Sigmoid colon (tissue), 7 donors: Measurements from ENCODE around the gene AIFM1. TPM values are rescaled to one million over a fixed set of nuclear protein-coding genes. Genes with fewer than 3 reads are reported as not detected.

ENCODE experiments used
- DNase-seq: peaks from one replicate; pipeline ENCODE4 v3.0.0-alpha.2; 2019
- H3K27ac ChIP-seq, 4 donors: fragments of 200-600 bp; sonication (generic); one replicate each; pipeline ENCODE4 v1.5.1; 2016 to 2019; ENCODE audit warnings: mild to moderate bottlenecking in 1 of 4
- H3K27me3 ChIP-seq, 3 donors: fragments of 200-600 bp; sonication (generic); one replicate each; pipeline ENCODE4 v1.5.1; 2019; ENCODE audit warnings: mild to moderate bottlenecking in 1 of 3
- H3K36me3 ChIP-seq, 4 donors: fragments of 200-600 bp; sonication (generic); one replicate each; pipeline ENCODE4 v1.5.1; 2016 to 2019
- H3K4me1 ChIP-seq, 4 donors: fragments of 200-600 bp; sonication (generic); one replicate each; pipeline ENCODE4 v1.5.1; 2017 to 2019
- H3K4me3 ChIP-seq, 4 donors: fragments of 200-600 bp; sonication (generic); one replicate each; pipeline ENCODE4 v1.5.1; 2017 to 2019; ENCODE audit warnings: mild to moderate bottlenecking in 2 of 4, moderate library complexity in 1 of 4
- H3K9me3 ChIP-seq, 4 donors: fragments of 200-600 bp in 3 of 4; sonication (generic) in 3 of 4; one replicate each; pipeline versions ENCODE4 v1.5.1 to v1.6.1; 2013 to 2019
- CTCF ChIP-seq, 4 experiments: fragments of 450-650 bp in 3 of 4; fragments of 200-600 bp in 1 of 4; IDR thresholded peaks; one replicate each; pipeline ENCODE4 v1.5.1; 2016 to 2019; ENCODE audit warnings: antibody characterized with exemption in 4 of 4, mild to moderate bottlenecking in 3 of 4, moderate library complexity in 2 of 4
- EP300 ChIP-seq, 4 donors: sonication (generic); formaldehyde crosslinking; IDR thresholded peaks; one replicate each; pipeline ENCODE4 v1.6.1; 2017; ENCODE audit warnings: antibody characterized with exemption in 4 of 4
- POLR2A ChIP-seq, 2 donors: fragments of 450-650 bp; IDR thresholded peaks; one replicate each; pipeline ENCODE4 v1.6.1; 2016; ENCODE audit warnings: antibody characterized with exemption in 2 of 2, mild to moderate bottlenecking in 2 of 2, moderate library complexity in 2 of 2
- POLR2AphosphoS5 ChIP-seq, 4 donors: sonication (generic); formaldehyde crosslinking; IDR thresholded peaks; one replicate each; pipeline ENCODE4 v1.6.1; 2017; ENCODE audit warnings: antibody characterized with exemption in 4 of 4
- WGBS, 2 donors: extraction: QIAGEN DNeasy Blood & Tissue Kit; methylation state at CpG; one replicate each; pipeline ENCODE4 v1.1.7; 2013; 5-methylcytosine and 5-hydroxymethylcytosine counted together
- intact Hi-C: fragments of 100-400 bp; cut with DNase I; formaldehyde crosslinking; loops from one replicate; pipeline ENCODE4 v1.15.1; 2023
- polyA plus RNA-seq, 3 donors: library from polyadenylated mRNA; stranded (reverse); fragments of 200-250 nt; gene quantifications; one replicate each; pipeline ENCODE4 v1.2.3, GENCODE V29; 2013
- total RNA-seq, 4 donors: library from RNA; depleted of rRNA; stranded (reverse); fragments of >200 nt; gene quantifications; one replicate each; pipeline ENCODE4 v1.1.0, GENCODE V29; 2016
- donor health status: healthy with polysubstance abuse.
- donor health status: Bipolar disorder and iron deficiency.
- donor health status: healthy.

The AIFM1 gene
- total and polyA plus RNA-seq, 7 donors: 9.7 to 55.9 (median 19.8) TPM

- Histone ChIP-seq H3K4me3 (peak overlapping the region; percentile 50 to 60 (median 58)), H3K4me1 (peaks cover 2 to 24% (median 14%) of the 10 kb centered on the region in 4 donors), H3K27me3 (no peaks in the 10 kb centered on the region), H3K27ac (peak overlapping the region; percentile 85 to 92 (median 88)), H3K36me3 (no peaks in the 10 kb centered on the region), H3K9me3 (no peaks in the 10 kb centered on the region)
- TF ChIP-seq POLR2AphosphoS5 (IDR thresholded peaks at IDR 0.05) (no peak), POLR2A (IDR thresholded peaks at IDR 0.05) (no peak), EP300 (IDR thresholded peaks at IDR 0.05) (no peak), CTCF (IDR thresholded peaks at IDR 0.05) (no peak)
- DNase-seq: no peak
- intact Hi-C loops: no loop called here
- WGBS, 2 donors: 0% methylated on average over 4 of the region's 4 CpGs
Observed at GRCh38 chrX:130166503-130166777, 799 bp upstream of the AIFM1 start.

DNA sequence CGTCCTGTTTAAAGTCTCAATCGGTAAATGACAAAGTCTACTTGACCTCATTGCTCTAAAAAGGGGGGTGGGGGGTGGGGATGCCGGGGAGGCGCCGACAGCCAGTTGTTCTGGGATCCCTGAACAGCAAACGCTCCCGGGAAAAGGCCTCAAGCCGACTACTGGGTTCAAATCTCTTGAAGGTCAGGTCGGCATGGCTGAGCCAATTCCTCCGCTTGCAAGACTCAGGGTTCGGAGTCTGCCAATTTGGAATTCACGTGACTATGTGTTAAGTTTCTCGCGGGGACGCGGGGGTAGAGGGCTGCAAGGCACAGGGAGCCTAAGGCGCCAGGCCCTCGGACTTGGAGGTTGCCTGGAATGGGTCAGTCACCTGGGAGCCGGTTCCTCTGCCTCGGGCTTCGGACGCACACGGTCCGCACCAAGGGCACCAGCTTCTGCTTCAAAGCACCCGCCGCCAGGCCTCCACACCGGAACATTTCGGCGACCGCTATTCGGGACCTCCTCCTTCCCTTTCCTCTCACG lies 399 bp downstream of the AIFM1 start:
- Histone ChIP-seq H3K27me3 (no peaks in the 10 kb centered on the region), H3K4me1 (peaks cover 2 to 16% (median 10%) of the 10 kb centered on the region in 4 donors), H3K9me3 (no peaks in the 10 kb centered on the region), H3K27ac (peak overlapping the region; percentile 85 to 92 (median 88)), H3K4me3 (peak overlapping the region; percentile 50 to 60 (median 58)), H3K36me3 (no peaks in the 10 kb centered on the region)
- TF ChIP-seq POLR2A (IDR thresholded peaks at IDR 0.05) (no peak), CTCF (IDR thresholded peaks at IDR 0.05) (no peak), POLR2AphosphoS5 (IDR thresholded peaks at IDR 0.05) (no peak), EP300 (IDR thresholded peaks at IDR 0.05) (no peak)
- intact Hi-C loops: no loop called here
- DNase-seq: no peak
- WGBS, 2 donors: 0% methylated on average over 32 of the region's 32 CpGs

GRCh38 chrX:130163398-130163797 lies 2.2 kb downstream of the AIFM1 start:
- H3K9me3 ChIP-seq: no peaks in the 10 kb centered on the region
- H3K36me3 ChIP-seq: no peaks in the 10 kb centered on the region
- WGBS, 2 donors: 30 to 67% methylated on average over 2 of the region's 2 CpGs
- peaks cover 2 to 16% (median 10%) of the 10 kb centered on the region in 4 donors for H3K4me1 ChIP-seq
- no peak for DNase-seq
- no peaks in the 10 kb centered on the region for H3K27me3 ChIP-seq
- H3K27ac ChIP-seq: no peak overlapping the region
- H3K4me3 ChIP-seq: no peak overlapping the region
- no peak for TF ChIP-seq CTCF (IDR thresholded peaks at IDR 0.05)
- no peak for TF ChIP-seq POLR2A (IDR thresholded peaks at IDR 0.05)
- TF ChIP-seq POLR2AphosphoS5 (IDR thresholded peaks at IDR 0.05): no peak
- TF ChIP-seq EP300 (IDR thresholded peaks at IDR 0.05): no peak
- intact Hi-C loops: loop anchor here (5.0 kb wide), 1 partner anchor 41 kb away; no protein-coding TSS in a partner anchor

DNA sequence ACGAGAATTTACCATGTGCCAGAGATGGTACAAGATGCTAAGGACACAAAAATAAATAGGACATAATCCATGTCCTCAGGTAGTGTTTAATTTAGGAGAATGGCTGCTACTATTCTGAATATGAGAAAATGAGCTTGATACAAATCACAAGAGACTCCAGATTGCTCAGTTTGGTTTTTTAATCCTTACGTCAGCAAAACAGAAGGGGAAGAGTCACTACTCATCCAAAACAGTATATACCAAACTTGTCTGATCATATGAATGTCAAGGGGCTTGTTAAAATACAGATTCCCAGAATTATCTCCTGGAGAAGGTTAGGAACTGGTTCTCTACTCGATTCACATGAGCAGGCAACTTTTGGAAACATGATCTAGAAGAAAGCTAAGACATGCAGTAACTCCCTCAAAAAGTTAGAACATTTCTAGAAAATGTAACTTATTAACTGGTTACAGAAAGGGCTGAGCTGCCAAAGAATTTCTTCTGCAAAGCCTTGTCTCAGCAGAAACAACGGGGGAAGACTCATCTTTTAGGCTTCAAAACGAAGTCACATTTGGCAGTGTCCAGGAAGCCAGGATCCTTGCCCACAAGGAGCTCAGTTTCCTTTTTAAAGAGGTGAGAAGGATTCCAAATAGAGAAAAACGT lies 3.4 kb downstream of the AIFM1 start:
- Histone ChIP-seq H3K4me3 (no peak overlapping the region), H3K9me3 (no peaks in the 10 kb centered on the region), H3K27me3 (no peaks in the 10 kb centered on the region), H3K4me1 (peaks cover 2 to 16% (median 10%) of the 10 kb centered on the region in 4 donors), H3K36me3 (no peaks in the 10 kb centered on the region), H3K27ac (no peak overlapping the region)
- intact Hi-C loops: loop anchor here (5.0 kb wide), 1 partner anchor 40 kb away; no protein-coding TSS in a partner anchor
- DNase-seq: no peak
- WGBS, 2 donors: 66 to 74% methylated on average over 6 of the region's 6 CpGs
- no peak for TF ChIP-seq CTCF (IDR thresholded peaks at IDR 0.05)
- TF ChIP-seq EP300 (IDR thresholded peaks at IDR 0.05): no peak
- no peak for TF ChIP-seq POLR2A (IDR thresholded peaks at IDR 0.05)
- no peak for TF ChIP-seq POLR2AphosphoS5 (IDR thresholded peaks at IDR 0.05)
